Subcutaneous abdominal adipose tissue (tissue), 5 donors: ENCODE measurements around the gene TBCE.
"Not testable (repeated sequence)": the region's sequence is repeated elsewhere in the genome, so short reads cannot be mapped to it uniquely, and the experiment has no call there.

Experiments
- H3K27ac ChIP-seq: one replicate; pipeline ENCODE4 v1.7.0; 2013; ENCODE audit warnings: low read depth, mild to moderate bottlenecking, inconsistent platforms, low read length, moderate library complexity
- H3K27me3 ChIP-seq, 5 donors: one replicate each; pipeline ENCODE4 v1.7.0; 2013; ENCODE audit warnings: low read length in 5 of 5, inconsistent platforms in 1 of 5; ENCODE audit not compliant: control insufficient read depth in 5 of 5, insufficient read depth in 4 of 5
- H3K36me3 ChIP-seq, 5 donors: one replicate each; pipeline ENCODE4 v1.7.0; 2013; ENCODE audit warnings: low read length in 5 of 5; ENCODE audit not compliant: control insufficient read depth in 5 of 5, insufficient read depth in 5 of 5
- H3K4me1 ChIP-seq, 5 donors: one replicate each; pipeline ENCODE4 v1.7.0; 2013; ENCODE audit warnings: low read length in 5 of 5, mild to moderate bottlenecking in 3 of 5, moderate library complexity in 1 of 5; ENCODE audit not compliant: control insufficient read depth in 5 of 5, insufficient read depth in 5 of 5
- H3K4me3 ChIP-seq, 5 donors: one replicate each; pipeline ENCODE4 v1.7.0; 2013; ENCODE audit warnings: low read length in 5 of 5, low read depth in 1 of 5
- H3K9ac ChIP-seq, 5 donors: one replicate each; pipeline ENCODE4 v1.7.0; 2013; ENCODE audit warnings: low read length in 5 of 5, mild to moderate bottlenecking in 4 of 5, moderate library complexity in 3 of 5
- H3K9me3 ChIP-seq, 5 donors: one replicate each; pipeline ENCODE4 v1.7.0; 2013; ENCODE audit warnings: low read length in 5 of 5; ENCODE audit not compliant: control insufficient read depth in 5 of 5
- donor health status: healthy.
- donor health status: healthy.
- donor health status: healthy.
- donor health status: healthy.
- donor health status: healthy.

The TBCE gene

DNA sequence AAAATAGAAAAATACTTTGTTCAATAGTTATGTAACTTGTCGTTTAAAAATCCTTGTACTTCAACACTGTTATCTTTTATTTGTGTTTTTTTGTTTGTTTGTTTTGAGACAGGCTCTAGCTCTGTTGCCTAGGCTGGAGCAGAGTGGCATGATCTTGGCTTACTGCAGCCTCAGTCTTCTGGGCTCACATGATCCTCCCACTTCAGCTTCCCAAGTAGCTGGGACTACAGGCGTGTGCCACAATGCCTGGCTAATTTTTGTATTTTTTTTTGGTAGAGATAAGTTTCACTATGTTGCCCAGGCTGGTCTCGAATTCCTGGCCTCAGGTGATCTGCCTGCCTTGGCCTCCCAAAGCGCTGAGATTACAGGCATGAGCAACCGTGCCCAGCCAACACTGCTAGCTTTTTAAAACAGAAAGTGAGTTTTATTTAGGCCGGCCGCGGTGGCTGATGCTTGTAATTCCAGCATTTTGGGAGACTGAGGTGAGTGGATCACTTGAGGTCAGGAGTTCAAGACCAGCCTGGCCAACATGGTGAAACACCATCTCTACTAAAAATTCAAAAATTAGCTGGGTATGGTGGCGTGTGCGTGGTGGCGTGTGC, 11.0 kb downstream of the TBCE start:
- not testable (repeated sequence) for H3K27me3 ChIP-seq, H3K27ac ChIP-seq, H3K9me3 ChIP-seq, H3K4me1 ChIP-seq, H3K9ac ChIP-seq, H3K4me3 ChIP-seq
- peaks cover 2 to 23% (median 9%) of the 10 kb centered on the region in 5 donors for H3K36me3 ChIP-seq

DNA sequence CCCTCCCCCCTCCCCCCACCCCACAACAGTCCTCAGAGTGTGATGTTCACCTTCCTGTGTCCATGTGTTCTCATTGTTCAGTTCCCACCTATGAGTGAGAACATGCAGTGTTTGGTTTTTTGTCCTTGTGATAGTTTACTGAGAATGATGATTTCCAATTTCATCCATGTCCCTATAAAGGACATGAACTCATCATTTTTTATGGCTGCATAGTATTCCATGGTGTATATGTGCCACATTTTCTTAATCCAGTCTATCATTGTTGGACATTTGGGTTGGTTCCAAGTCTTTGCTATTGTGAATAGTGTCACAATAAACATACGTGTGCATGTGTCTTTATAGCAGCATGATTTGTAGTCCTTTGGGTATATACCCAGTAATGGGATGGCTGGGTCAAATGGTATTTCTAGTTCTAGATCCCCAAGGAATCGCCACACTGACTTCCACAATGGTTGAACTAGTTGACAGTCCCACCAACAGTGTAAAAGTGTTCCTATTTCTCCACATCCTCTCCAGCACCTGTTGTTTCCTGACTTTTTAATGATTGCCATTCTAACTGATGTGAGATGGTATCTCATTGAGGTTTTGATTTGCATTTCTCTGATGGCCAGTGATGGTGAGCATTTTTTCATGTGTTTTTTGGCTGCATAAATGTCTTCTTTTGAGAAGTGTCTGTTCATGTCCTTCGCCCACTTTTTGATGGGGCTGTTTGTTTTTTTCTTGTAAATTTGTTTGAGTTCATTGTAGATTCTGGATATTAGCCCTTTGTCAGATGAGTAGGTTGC, 14.9 kb downstream of the TBCE start:
- not testable (repeated sequence) for H3K27ac ChIP-seq, H3K27me3 ChIP-seq, H3K4me1 ChIP-seq, H3K4me3 ChIP-seq, H3K9ac ChIP-seq, H3K9me3 ChIP-seq
- H3K36me3 ChIP-seq = peaks cover 0 to 17% (median 6%) of the 10 kb centered on the region in 5 donors

GRCh38 chr1:235385633-235386032, 18.4 kb downstream of the TBCE start:
- not testable (repeated sequence) for H3K9ac ChIP-seq, H3K4me3 ChIP-seq, H3K9me3 ChIP-seq, H3K36me3 ChIP-seq, H3K4me1 ChIP-seq, H3K27me3 ChIP-seq, H3K27ac ChIP-seq

- Histone ChIP-seq H3K27me3 (no peaks in the 10 kb centered on the region), H3K9ac (no peak overlapping the region), H3K4me3 (no peak overlapping the region), H3K27ac (no peak overlapping the region), H3K9me3 (no peaks in the 10 kb centered on the region), H3K4me1 (no peaks in the 10 kb centered on the region), H3K36me3 (no peaks in the 10 kb centered on the region)
Observed at GRCh38 chr1:235391874-235392273, 24.6 kb downstream of the TBCE start.

DNA sequence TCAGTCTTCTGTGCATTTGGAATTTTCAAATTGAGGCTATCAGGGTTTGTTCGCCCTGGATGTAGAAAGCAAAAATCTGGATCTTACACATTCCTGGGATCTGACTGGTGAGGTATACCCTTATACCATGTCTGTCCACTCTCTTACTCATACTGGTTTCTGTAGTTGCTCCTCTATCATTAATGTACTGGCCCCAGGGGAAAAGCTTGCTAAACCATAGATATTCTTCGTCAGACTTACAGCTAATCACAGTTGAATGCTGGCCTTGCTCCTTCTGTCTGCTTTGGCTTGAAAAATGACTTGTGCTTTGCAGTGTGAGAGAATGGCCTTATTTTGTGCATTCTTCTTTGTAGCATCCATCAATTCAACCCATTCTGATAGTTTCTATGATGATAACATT, 30.5 kb downstream of the TBCE start:
- peaks cover 0 to 2% (median 0%) of the 10 kb centered on the region in 5 donors for H3K36me3 ChIP-seq
- no peaks in the 10 kb centered on the region for H3K9me3 ChIP-seq
- no peak overlapping the region for H3K27ac ChIP-seq
- H3K27me3 ChIP-seq = no peaks in the 10 kb centered on the region
- no peak overlapping the region for H3K4me3 ChIP-seq
- no peaks in the 10 kb centered on the region for H3K4me1 ChIP-seq
- H3K9ac ChIP-seq = no peak overlapping the region

DNA sequence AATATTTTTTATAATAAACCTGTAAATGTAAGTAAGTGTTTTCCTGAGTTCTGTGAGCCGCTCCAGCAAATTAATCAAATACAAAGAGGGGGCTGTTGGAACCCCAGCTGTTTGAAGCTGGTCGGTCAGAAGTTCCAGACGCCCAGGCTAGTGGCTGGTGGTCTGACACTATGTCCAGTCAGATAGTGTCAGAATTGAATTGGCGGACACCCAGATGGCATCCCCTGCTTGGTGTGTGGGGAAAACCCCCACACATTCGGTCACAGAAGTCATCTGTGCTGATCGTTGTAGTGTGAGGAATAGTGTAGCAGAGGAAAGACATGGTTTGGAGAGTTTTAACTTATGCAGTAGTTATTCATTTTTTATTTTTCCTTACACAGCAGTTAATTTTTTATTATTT, 32.4 kb downstream of the TBCE start:
- no peak overlapping the region for H3K9ac ChIP-seq
- H3K27ac ChIP-seq = no peak overlapping the region
- no peak overlapping the region for H3K4me3 ChIP-seq
- no peaks in the 10 kb centered on the region for H3K9me3 ChIP-seq
- H3K27me3 ChIP-seq = no peaks in the 10 kb centered on the region
- peaks cover 0 to 5% (median 2%) of the 10 kb centered on the region in 5 donors for H3K36me3 ChIP-seq
- no peaks in the 10 kb centered on the region for H3K4me1 ChIP-seq

DNA sequence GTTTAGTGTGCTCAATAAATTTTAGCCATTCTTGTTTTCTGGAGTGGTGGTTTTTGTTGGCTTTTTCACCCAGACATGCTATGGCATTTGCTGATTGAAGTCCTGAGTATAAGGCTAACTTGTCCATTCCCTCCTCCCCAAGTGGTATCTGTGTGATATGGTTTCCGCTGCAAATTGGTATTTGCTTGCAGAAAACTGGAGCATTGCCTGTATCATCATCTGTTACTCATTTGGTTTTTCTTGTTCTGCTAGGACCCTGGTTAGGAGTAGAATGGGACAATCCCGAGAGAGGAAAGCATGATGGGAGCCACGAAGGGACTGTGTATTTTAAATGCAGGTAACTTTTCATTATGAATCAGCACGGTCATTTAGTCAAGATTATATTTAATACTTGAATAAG, 34.0 kb downstream of the TBCE start:
- no peak overlapping the region for H3K4me3 ChIP-seq
- no peaks in the 10 kb centered on the region for H3K9me3 ChIP-seq
- H3K27me3 ChIP-seq = no peaks in the 10 kb centered on the region
- no peak overlapping the region for H3K9ac ChIP-seq
- no peaks in the 10 kb centered on the region for H3K4me1 ChIP-seq
- H3K36me3 ChIP-seq = peaks cover 0 to 8% (median 3%) of the 10 kb centered on the region in 5 donors
- H3K27ac ChIP-seq = no peak overlapping the region

GRCh38 chr1:235402457-235403200, 35.4 kb downstream of the TBCE start:
- Histone ChIP-seq H3K9ac (no peak overlapping the region), H3K9me3 (no peaks in the 10 kb centered on the region), H3K27ac (no peak overlapping the region), H3K4me1 (no peaks in the 10 kb centered on the region), H3K27me3 (no peaks in the 10 kb centered on the region), H3K4me3 (no peak overlapping the region), H3K36me3 (peaks cover 0 to 8% (median 3%) of the 10 kb centered on the region in 5 donors)

DNA sequence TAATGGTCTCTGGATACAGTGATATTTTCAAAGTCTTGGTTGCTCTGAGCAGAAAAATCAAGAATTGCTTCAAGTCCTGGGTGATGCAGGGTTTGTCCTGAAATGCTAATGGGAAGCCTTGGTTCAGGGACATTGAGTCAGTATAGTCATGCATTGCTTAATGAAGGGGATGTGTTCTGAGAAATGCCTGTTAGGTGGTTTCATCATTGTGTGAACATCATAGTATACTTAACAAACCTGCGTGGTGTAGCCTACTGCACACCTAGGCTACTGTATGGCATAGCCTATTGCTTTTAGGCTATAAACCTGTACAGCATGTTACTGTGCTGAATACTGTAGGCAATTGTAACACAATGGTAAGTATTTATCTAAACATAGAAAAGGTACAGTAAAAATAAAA, 36.4 kb downstream of the TBCE start:
- peaks cover 0 to 4% (median 0%) of the 10 kb centered on the region in 5 donors for H3K4me1 ChIP-seq
- no peaks in the 10 kb centered on the region for H3K27me3 ChIP-seq
- no peak overlapping the region for H3K9ac ChIP-seq
- H3K36me3 ChIP-seq = peaks cover 0 to 8% (median 3%) of the 10 kb centered on the region in 5 donors
- no peak overlapping the region for H3K27ac ChIP-seq
- H3K4me3 ChIP-seq = no peak overlapping the region
- no peaks in the 10 kb centered on the region for H3K9me3 ChIP-seq

- Histone ChIP-seq H3K9ac (no peak overlapping the region), H3K27ac (no peak overlapping the region), H3K36me3 (peaks cover 0 to 8% (median 3%) of the 10 kb centered on the region in 5 donors), H3K9me3 (no peaks in the 10 kb centered on the region), H3K27me3 (no peaks in the 10 kb centered on the region), H3K4me1 (peaks cover 0 to 7% (median 0%) of the 10 kb centered on the region in 5 donors), H3K4me3 (no peak overlapping the region)
Observed at GRCh38 chr1:235404190-235404589, 37.0 kb downstream of the TBCE start.
